DOHH2 (cell line): ENCODE data around the gene LUZP1.

Source experiments
- H3F3A ChIP-seq: fragments of 200-600 bp; sonication (generic), shearing (Covaris generic); 2 replicates; pipeline ENCODE4 v1.6.0; 2016; ENCODE audit warnings: antibody characterized with exemption, mild to moderate bottlenecking; ENCODE audit not compliant: control insufficient read depth, insufficient read depth
- H3K27ac ChIP-seq: fragments of 200-600 bp; sonication (generic); 2 replicates; pipeline ENCODE4 v1.5.1; 2014; ENCODE audit warnings: low read depth, mild to moderate bottlenecking, low read length, moderate library complexity
- H3K27me3 ChIP-seq: fragments of 200-600 bp; sonication (generic); 2 replicates; pipeline ENCODE4 v1.6.1; 2014; ENCODE audit warnings: mild to moderate bottlenecking, low read length, mixed read lengths; ENCODE audit not compliant: control insufficient read depth
- H3K36me3 ChIP-seq: fragments of 200-600 bp; sonication (generic); 2 replicates; pipeline ENCODE4 v1.6.1; 2014; ENCODE audit warnings: mild to moderate bottlenecking, low read length, moderate library complexity, mixed read lengths; ENCODE audit not compliant: control insufficient read depth
- H3K4me1 ChIP-seq: fragments of 200-600 bp; sonication (generic); 2 replicates; pipeline ENCODE4 v1.6.1; 2014; ENCODE audit warnings: mild to moderate bottlenecking, low read length, mixed read lengths; ENCODE audit not compliant: control insufficient read depth
- H3K4me2 ChIP-seq: fragments of 200-600 bp; sonication (generic); 2 replicates; pipeline ENCODE4 v1.6.0; 2014; ENCODE audit warnings: mild to moderate bottlenecking, low read length, moderate library complexity
- H3K4me3 ChIP-seq: fragments of 200-600 bp; sonication (generic); 2 replicates; pipeline ENCODE4 v1.5.1; 2014; ENCODE audit warnings: mild to moderate bottlenecking, low read length, mixed read lengths
- H3K79me2 ChIP-seq: fragments of 200-600 bp; sonication (generic); 2 replicates; pipeline ENCODE4 v1.6.1; 2014; ENCODE audit warnings: mild to moderate bottlenecking, low read length, mixed read lengths; ENCODE audit not compliant: control insufficient read depth
- H3K9me2 ChIP-seq: fragments of 200-600 bp; sonication (generic); replicated peaks from 2 replicates; pipeline ENCODE4 v1.6.1; 2014; ENCODE audit warnings: mild to moderate bottlenecking, low read length, mixed read lengths; ENCODE audit not compliant: control insufficient read depth
- H3K9me3 ChIP-seq: fragments of 200-600 bp; sonication (generic); 2 replicates; pipeline ENCODE4 v1.6.1; 2014; ENCODE audit warnings: antibody characterized with exemption, low read length, mixed read lengths; ENCODE audit not compliant: control insufficient read depth, insufficient read depth
- H4K20me1 ChIP-seq: fragments of 200-600 bp; sonication (generic); 2 replicates; pipeline ENCODE4 v1.6.0; 2014; ENCODE audit warnings: low read depth, mild to moderate bottlenecking, antibody characterized with exemption, low read length, moderate library complexity; ENCODE audit not compliant: control insufficient read depth, insufficient read depth
- EZH2phosphoT487 ChIP-seq: fragments of 200-600 bp; sonication (generic); IDR thresholded peaks from 2 replicates; pipeline ENCODE4 v1.6.1; 2017; ENCODE audit warnings: borderline replicate concordance, mild to moderate bottlenecking, antibody characterized with exemption, low read length, moderate library complexity, mixed read lengths
- TF ChIP-seq, protein P1 (sequence below): fragments of 200-600 bp; sonication (generic); IDR thresholded peaks from one replicate; pipeline ENCODE4 v1.5.1; 2014; ENCODE audit warnings: antibody characterized with exemption, mild to moderate bottlenecking, low read depth, low read length; ENCODE audit not compliant: poor library complexity, severe bottlenecking

The LUZP1 gene

DNA sequence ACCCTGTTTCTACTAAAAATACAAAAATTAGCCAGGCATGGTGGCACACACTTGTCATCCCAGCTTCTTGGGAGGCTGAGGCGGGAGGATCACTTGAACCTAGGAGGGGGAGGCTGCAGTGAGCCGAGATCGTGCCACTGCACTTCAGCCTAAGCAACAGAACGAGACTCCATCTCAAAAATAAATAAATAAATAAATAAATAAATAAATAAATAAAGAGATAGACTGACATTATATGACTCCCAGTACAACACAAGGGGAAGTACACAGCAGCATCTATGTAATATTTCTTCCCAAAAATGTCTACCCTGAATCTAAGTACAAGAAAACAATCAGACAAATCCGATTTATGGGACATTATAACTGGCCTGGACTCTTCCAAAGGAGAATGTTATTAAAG is 35.1 kb downstream of the LUZP1 start:
- Histone ChIP-seq H3K36me3 (no peaks in the 10 kb centered on the region), H3K9me3 (no peaks in the 10 kb centered on the region), H3K27me3 (no peaks in the 10 kb centered on the region), H3K4me2 (no peak overlapping the region), H4K20me1 (no peaks in the 10 kb centered on the region; the same call in 1 of the 2 replicates), H3F3A (no peaks in the 10 kb centered on the region), H3K9me2 (no peaks in the 10 kb centered on the region), H3K4me1 (no peaks in the 10 kb centered on the region), H3K27ac (no peak overlapping the region), H3K4me3 (no peak overlapping the region), H3K79me2 (peaks cover 42% of the 10 kb centered on the region)
- no peak for TF ChIP-seq EZH2phosphoT487
- TF ChIP-seq, protein P1, sequence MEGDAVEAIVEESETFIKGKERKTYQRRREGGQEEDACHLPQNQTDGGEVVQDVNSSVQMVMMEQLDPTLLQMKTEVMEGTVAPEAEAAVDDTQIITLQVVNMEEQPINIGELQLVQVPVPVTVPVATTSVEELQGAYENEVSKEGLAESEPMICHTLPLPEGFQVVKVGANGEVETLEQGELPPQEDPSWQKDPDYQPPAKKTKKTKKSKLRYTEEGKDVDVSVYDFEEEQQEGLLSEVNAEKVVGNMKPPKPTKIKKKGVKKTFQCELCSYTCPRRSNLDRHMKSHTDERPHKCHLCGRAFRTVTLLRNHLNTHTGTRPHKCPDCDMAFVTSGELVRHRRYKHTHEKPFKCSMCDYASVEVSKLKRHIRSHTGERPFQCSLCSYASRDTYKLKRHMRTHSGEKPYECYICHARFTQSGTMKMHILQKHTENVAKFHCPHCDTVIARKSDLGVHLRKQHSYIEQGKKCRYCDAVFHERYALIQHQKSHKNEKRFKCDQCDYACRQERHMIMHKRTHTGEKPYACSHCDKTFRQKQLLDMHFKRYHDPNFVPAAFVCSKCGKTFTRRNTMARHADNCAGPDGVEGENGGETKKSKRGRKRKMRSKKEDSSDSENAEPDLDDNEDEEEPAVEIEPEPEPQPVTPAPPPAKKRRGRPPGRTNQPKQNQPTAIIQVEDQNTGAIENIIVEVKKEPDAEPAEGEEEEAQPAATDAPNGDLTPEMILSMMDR = no peak

DNA sequence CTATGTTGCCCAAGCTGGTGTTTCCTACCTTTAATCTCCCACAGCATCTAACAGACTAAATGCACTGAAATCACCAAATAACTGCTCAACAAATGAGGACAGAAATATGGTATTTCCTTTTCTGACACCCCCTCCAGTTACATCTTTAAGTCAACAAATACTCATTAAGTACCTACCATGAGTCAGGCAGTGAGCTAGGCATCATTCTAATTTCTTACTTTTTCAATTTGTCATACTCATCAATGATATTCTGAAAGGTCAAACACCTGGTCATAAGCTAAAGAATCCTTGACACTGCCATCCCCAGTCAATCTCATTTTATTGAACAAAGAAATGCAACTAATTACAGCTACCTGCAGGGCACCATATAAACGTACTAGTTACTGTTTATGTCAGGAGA is 36.6 kb downstream of the LUZP1 start:
- Histone ChIP-seq H3K27ac (no peak overlapping the region), H3K9me2 (no peaks in the 10 kb centered on the region), H3K4me3 (no peak overlapping the region), H4K20me1 (no peaks in the 10 kb centered on the region; the same call in 1 of the 2 replicates), H3F3A (no peaks in the 10 kb centered on the region), H3K79me2 (peaks cover 37% of the 10 kb centered on the region), H3K4me1 (no peaks in the 10 kb centered on the region), H3K36me3 (no peaks in the 10 kb centered on the region), H3K4me2 (no peak overlapping the region), H3K9me3 (no peaks in the 10 kb centered on the region), H3K27me3 (no peaks in the 10 kb centered on the region)
- no peak for TF ChIP-seq EZH2phosphoT487
- TF ChIP-seq, protein P1 = no peak

DNA sequence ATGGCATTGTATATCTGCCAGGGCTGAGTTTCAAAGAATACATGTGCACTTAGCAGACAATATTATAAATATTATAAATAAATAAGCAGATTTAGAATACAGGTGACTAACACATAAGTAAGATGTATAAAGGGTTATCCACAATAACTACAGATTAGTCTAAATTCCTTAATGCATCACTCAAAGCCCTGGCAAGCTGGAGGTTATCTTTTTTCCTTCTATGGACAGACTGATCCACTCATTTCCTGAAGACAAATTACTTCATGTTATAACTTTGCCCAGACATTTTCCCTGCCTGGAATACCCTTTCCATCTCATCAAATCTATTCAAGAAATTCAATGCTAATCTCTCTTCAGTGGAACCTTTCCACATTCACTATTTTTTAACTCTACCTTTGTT is 38.8 kb downstream of the LUZP1 start:
- H3K4me3 ChIP-seq = no peak overlapping the region
- H3K9me2 ChIP-seq = no peaks in the 10 kb centered on the region
- no peaks in the 10 kb centered on the region for H3K27me3 ChIP-seq
- peaks cover 33% of the 10 kb centered on the region for H3K79me2 ChIP-seq
- H3K9me3 ChIP-seq = no peaks in the 10 kb centered on the region
- no peaks in the 10 kb centered on the region for H3K4me1 ChIP-seq
- H3F3A ChIP-seq = no peaks in the 10 kb centered on the region
- no peaks in the 10 kb centered on the region for H3K36me3 ChIP-seq
- no peak overlapping the region for H3K4me2 ChIP-seq
- TF ChIP-seq, protein P1 = no peak
- no peak for TF ChIP-seq EZH2phosphoT487
- H4K20me1 ChIP-seq = no peaks in the 10 kb centered on the region; the same call in none of the 2 replicates
- no peak overlapping the region for H3K27ac ChIP-seq

DNA sequence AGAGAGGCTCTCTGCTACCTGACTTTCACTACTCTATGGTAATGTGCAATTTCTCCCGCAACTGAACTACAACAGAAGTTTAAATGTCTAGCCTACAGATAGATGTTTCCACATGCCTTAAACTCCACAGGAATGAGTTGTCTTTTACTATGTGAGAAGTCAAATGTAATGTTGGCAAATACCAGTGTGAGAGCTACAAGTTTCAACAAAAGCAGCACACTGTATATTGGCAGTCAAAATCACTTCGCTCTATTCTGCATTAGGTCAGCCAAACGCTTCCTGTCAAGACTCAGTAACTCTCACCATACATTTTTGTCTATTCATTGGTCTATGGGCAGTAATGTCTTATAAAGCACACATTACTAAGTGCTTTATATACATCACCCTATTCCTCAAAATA is 41.9 kb downstream of the LUZP1 start:
- Histone ChIP-seq H4K20me1 (peaks cover 7% of the 10 kb centered on the region; the same call in 1 of the 2 replicates), H3K36me3 (no peaks in the 10 kb centered on the region), H3K4me2 (no peak overlapping the region), H3K9me2 (no peaks in the 10 kb centered on the region), H3K27ac (no peak overlapping the region), H3K4me1 (0 out of 2 replicates have a peak, but pooled peaks cover 5% of the 10 kb centered on the region), H3K79me2 (peaks cover 37% of the 10 kb centered on the region), H3F3A (no peaks in the 10 kb centered on the region), H3K9me3 (no peaks in the 10 kb centered on the region), H3K27me3 (no peaks in the 10 kb centered on the region), H3K4me3 (no peak overlapping the region)
- TF ChIP-seq, protein P1 = no peak
